Activated T-cell treated with anti-CD3 and anti-CD28 coated beads, Interleukin-2, amount 50 U/mL, for 24 hours (primary cell): ENCODE results near the gene MOV10.
A peak's percentile ranks its signal among the peaks of the same experiment; 100 is the strongest.

Experiments used
- DNase-seq: peaks from one replicate; pipeline ENCODE4 v3.0.0-alpha.2; 2020
- H3K27ac Mint-ChIP-seq: 2 replicates; pipeline ENCODE4 v1.8.0; 2020; ENCODE audit warnings: mild to moderate bottlenecking, mixed read lengths
- H3K27me3 Mint-ChIP-seq: 2 replicates; pipeline ENCODE4 v1.8.0; 2020; ENCODE audit warnings: mixed read lengths
- H3K36me3 Mint-ChIP-seq: 2 replicates; pipeline ENCODE4 v1.8.0; 2020; ENCODE audit warnings: low read depth, mixed read lengths
- H3K4me1 Mint-ChIP-seq: 2 replicates; pipeline ENCODE4 v1.8.0; 2020; ENCODE audit warnings: low read depth, mixed read lengths
- H3K4me3 Mint-ChIP-seq: 2 replicates; pipeline ENCODE4 v1.8.0; 2020; ENCODE audit warnings: mild to moderate bottlenecking, moderate library complexity, mixed read lengths
- H3K9me3 Mint-ChIP-seq: 2 replicates; pipeline ENCODE4 v1.8.0; 2020; ENCODE audit warnings: mixed read lengths

MOV10 gene

DNA sequence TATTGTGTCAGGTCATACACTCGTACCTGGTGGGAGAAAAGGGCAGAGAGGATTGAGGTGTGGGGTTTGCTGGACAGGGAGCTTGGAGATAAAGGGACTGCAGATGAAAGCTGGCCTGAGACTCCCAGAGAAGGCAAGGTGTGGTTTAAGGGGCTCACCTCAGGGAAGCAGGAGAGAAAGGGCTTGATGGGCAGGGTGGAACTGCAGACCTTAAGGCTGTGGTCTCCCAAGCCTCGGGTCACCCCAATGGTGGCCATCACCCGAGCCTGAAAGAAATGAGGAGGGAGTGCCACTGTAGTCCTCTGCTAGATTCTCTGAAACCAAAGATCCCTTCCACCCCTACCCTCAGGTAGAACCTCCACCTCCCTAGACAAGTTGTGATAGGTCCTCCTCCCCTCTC lies 36.1 kb downstream of the MOV10 start:
- Mint-ChIP-seq H3K9me3 (no peaks in the 10 kb centered on the region), H3K4me3 (no peak overlapping the region), H3K27me3 (peaks cover 34% of the 10 kb centered on the region), H3K27ac (no peak overlapping the region), H3K36me3 (no peaks in the 10 kb centered on the region), H3K4me1 (peaks cover 28% of the 10 kb centered on the region)
- DNase-seq: no peak

DNA sequence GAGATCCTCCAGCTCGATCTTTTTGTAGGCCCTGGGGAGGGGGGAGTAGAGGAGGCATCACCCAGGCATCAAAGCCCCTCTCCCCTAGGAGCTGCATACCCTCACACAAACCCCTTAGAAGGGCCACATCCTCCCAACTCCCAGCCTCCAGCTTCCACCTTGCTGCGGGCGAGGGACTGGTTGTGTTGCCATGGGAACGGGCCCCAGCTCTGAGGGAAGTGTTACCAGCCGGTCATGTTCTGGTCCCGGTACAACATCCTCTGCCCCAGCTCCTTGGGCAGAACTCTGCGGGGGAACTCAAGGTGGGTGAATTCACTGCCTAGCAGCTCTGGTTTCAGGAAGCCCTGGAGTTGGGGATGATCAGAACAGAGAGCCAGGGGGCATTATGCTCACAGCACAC lies 36.6 kb downstream of the MOV10 start:
- peaks cover 34% of the 10 kb centered on the region for H3K27me3 Mint-ChIP-seq

DNA sequence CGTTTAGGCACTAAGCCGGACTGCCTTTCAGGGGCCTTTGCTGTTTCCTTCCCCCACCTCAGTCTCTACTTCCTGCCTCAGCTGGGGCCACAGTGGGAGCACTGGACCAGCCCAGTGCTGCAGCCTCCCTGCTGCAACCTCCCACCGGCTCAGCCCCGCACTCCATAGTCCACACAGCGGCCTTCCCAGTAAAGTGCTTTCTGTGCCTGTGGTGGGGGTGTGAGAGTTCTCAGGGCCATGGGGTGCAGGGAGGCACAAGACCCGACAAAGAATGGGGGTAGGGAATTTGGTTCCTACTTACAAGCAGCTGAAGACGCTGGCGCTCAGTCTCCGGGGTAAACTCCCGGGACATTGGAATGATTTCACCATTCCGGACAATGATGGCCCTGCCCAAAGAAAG lies 37.2 kb downstream of the MOV10 start:
- peaks cover 28% of the 10 kb centered on the region for H3K4me1 Mint-ChIP-seq
- peaks cover 34% of the 10 kb centered on the region for H3K27me3 Mint-ChIP-seq
- no peak for DNase-seq
- H3K36me3 Mint-ChIP-seq: no peaks in the 10 kb centered on the region
- no peaks in the 10 kb centered on the region for H3K9me3 Mint-ChIP-seq
- no peak overlapping the region for H3K4me3 Mint-ChIP-seq
- H3K27ac Mint-ChIP-seq: no peak overlapping the region

More for the DNA sequence above, 36.6 kb downstream of the MOV10 start:
- no peak overlapping the region for H3K4me3 Mint-ChIP-seq
- H3K9me3 Mint-ChIP-seq: no peaks in the 10 kb centered on the region
- peaks cover 28% of the 10 kb centered on the region for H3K4me1 Mint-ChIP-seq
- no peak overlapping the region for H3K27ac Mint-ChIP-seq
- no peak for DNase-seq
- H3K36me3 Mint-ChIP-seq: no peaks in the 10 kb centered on the region

DNA sequence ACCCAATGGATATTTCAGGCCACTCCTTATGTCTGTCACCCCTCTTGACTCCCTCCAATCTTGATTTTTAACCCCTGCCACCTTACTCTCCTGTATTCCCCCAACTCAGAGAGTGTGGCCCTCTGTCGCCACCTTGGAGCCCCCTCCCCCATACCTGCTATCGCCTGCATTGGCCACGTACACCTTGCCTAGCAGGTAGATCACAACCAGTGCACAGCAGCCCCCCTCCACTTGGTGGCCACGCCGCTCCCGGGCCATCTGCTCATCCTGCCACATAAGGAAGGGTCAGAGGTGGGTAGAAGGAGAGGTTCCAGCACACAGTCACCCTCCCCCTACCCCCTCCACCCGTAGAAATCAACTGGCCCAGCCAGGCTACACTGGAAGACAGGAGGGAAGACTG lies 37.7 kb downstream of the MOV10 start:
- Mint-ChIP-seq H3K36me3 (no peaks in the 10 kb centered on the region), H3K4me1 (peaks cover 31% of the 10 kb centered on the region), H3K27me3 (peaks cover 34% of the 10 kb centered on the region), H3K9me3 (no peaks in the 10 kb centered on the region), H3K27ac (no peak overlapping the region), H3K4me3 (no peak overlapping the region)
- DNase-seq: no peak

- DNase-seq: no peak
- Mint-ChIP-seq H3K27ac (no peak overlapping the region), H3K27me3 (peaks cover 32% of the 10 kb centered on the region), H3K36me3 (no peaks in the 10 kb centered on the region), H3K9me3 (no peaks in the 10 kb centered on the region), H3K4me1 (peaks cover 31% of the 10 kb centered on the region), H3K4me3 (no peak overlapping the region)
Observed at GRCh38 chr1:112712701-112713128, 38.3 kb downstream of the MOV10 start.

DNA sequence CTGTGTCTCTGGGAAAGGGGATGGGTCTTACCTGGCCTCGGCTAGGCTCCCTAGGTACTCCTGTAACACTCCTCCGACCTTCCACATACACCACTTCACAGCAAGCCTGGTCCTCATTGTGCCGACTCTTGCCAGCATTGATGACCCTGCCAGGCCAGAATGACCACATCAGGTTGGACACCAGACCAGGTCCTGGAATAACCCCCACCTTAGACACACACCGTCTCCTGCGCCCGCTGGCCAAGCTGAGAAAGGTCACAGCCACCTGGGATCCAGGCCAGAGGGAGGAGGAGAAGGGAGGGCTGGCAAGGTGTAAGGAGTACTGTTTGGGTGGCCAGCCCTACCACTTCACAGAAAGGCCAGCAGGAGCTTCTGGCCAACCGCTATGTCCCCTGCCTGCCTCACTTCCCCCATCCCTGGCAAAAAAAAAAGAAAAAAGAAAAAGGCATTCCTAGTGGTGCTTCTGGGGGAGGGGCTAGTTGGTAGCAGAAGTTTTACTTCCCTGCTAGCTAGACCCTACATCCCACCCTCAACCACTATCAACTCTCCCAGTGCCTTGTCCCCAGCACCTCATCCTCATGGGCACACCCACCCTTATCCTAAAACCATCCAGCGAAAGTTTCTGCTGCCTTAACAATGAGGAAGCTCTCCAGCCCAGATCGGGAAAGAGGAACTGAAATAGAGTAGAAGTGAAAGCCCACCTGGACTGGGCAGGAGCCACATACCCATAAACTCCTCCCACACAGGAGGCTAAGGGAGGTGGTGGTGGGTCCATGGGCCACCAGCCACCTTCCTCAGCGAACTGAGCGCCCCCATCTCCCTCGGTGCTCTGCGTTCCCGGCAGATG lies 39.2 kb downstream of the MOV10 start:
- Mint-ChIP-seq H3K36me3 (no peaks in the 10 kb centered on the region), H3K4me3 (peak overlapping the region; percentile 2), H3K4me1 (peaks cover 33% of the 10 kb centered on the region), H3K27me3 (peaks cover 26% of the 10 kb centered on the region), H3K27ac (no peak overlapping the region), H3K9me3 (no peaks in the 10 kb centered on the region)
- no peak for DNase-seq

DNA sequence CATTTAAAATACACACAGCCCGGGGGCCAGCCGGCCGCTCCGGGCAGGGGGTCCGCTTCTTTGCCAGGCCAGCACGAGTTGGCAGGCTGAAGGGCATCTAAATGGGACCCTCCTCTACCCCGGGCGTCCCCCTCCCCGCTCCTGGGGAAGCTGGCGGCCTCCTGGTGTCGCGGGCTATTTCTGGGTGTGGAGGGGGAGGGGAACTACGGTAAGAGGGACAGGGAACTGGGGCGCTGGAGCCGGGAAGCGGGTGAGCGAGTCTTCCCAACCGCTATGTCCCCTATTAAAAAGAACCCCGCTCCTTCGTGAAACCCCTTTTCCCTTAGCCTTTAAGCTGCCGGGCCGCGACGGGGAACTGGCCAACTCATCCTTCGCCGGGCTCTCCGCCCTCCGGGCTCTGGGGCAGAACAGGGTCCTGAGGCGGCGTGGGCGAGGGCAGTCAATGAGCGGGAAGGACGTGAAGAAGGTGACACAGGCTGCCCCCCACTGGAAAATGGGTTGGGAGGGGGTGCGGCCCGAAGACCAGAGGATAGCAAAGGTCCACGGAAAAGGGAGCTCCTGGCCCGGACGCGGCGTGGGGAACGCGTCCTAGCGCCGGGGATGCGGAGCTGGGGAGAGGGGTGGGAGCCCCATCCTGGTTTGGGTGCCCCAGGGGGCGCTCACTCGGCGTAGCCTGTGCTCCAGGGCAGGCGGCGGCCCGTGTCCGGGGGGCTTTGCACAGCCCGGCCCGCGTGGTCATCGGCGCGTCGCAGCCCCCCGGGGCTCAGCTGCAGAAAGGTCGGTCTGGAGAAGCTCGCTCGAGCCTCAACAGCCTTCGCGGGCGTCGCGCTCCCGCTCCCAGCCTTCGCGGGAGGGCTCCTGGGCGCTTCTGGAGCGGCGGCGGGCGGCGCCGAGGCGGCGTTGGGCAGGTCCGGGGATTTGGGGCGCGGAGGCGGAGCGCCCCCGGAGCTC lies 40.1 kb downstream of the MOV10 start:
- H3K4me3 Mint-ChIP-seq: peak overlapping the region; percentile 76
- DNase-seq: no peak
- H3K27ac Mint-ChIP-seq: no peak overlapping the region
- H3K27me3 Mint-ChIP-seq: peaks cover 33% of the 10 kb centered on the region
- no peaks in the 10 kb centered on the region for H3K36me3 Mint-ChIP-seq
- H3K4me1 Mint-ChIP-seq: peaks cover 32% of the 10 kb centered on the region
- no peaks in the 10 kb centered on the region for H3K9me3 Mint-ChIP-seq

DNA sequence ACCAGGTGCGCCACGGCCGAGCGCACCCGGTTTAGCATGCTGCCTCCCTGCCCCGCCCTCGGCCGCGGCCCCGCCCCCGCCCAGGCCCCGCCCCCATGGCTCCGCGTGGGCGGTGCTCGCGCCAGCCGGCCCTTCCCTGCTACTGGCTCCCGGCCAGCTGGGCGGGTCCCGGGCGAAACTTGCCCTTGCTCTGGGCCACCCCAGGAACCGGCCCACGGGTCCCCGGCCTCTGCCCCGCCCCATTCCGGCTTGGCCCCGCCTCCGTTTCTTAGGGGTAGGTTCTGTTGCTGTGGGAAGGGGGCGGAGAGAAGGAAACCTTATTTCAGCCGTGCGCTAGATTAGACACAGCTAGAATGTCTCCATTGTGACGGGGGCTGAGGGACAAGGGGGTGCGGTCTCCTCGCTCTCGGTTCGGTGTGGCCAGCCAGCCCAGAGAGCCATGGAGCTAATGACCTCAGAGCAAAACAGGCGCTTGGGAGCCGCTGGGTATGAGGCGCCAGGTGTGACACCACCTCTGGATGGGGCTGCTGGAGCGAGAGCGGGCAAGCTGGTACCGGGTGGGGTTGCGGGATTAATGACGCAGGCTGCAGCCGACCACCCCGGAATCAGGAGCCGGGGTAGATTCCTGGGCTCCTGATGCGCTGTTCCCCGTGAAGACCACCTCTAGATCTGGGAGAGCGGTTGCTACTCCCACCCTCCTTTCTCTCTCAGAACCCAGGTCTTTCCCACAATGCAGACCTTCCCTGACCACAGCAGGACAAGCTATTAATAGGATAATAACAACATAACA lies 41.0 kb downstream of the MOV10 start, which contains the start of gene PPM1J:
Gene PPM1J (minus strand): TSS at position 69 of the 790 bp plus-strand sequence. CDS start 31 bp downstream, at position 38.
- no peaks in the 10 kb centered on the region for H3K9me3 Mint-ChIP-seq
- H3K27me3 Mint-ChIP-seq: peaks cover 39% of the 10 kb centered on the region
- H3K36me3 Mint-ChIP-seq: no peaks in the 10 kb centered on the region
- H3K27ac Mint-ChIP-seq: peak within 1 kb of the TSS; percentile 47
- peaks cover 25% of the 10 kb centered on the region for H3K4me1 Mint-ChIP-seq
- peak; percentile 99 for DNase-seq
- peak within 1 kb of the TSS; percentile 79 for H3K4me3 Mint-ChIP-seq

DNA sequence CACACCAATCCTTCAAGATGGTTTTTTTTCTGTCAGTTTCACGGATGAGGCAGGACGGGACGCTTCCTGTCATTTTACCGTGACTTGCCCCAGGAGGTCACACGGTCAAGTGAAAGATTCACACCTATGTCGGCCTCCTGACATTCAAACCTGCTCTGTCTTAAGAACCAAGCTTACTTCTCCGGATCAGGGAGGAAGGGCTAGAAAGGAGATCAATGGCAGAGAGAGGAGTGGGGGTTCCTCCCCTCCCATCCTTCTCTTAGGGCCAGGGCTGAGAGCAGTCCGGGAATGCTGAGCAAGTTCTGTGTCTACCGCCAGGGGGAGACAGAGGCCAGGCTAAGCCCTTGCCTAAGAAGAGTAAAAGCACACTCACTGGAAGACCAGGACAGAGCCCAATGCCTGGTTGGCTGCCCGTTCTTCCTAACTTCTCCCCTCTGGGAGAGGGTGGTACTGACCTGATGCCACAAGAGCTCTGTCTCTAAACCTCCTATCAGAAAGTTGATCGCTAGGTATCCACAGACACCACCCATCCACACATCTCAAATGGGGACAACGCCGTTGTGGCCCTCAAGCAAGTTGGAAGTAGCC lies 41.8 kb downstream of the MOV10 start:
- peak; percentile 85 for DNase-seq
- Mint-ChIP-seq H3K36me3 (no peaks in the 10 kb centered on the region), H3K4me3 (peak overlapping the region; percentile 79), H3K27ac (peak overlapping the region; percentile 47), H3K9me3 (no peaks in the 10 kb centered on the region), H3K27me3 (peaks cover 39% of the 10 kb centered on the region), H3K4me1 (peaks cover 25% of the 10 kb centered on the region)

GRCh38 chr1:112717263-112717873 lies 42.9 kb downstream of the MOV10 start:
- no peaks in the 10 kb centered on the region for H3K9me3 Mint-ChIP-seq
- no peak overlapping the region for H3K27ac Mint-ChIP-seq
- peaks cover 25% of the 10 kb centered on the region for H3K4me1 Mint-ChIP-seq
- no peaks in the 10 kb centered on the region for H3K36me3 Mint-ChIP-seq
- peaks cover 43% of the 10 kb centered on the region for H3K27me3 Mint-ChIP-seq
- no peak for DNase-seq
- no peak overlapping the region for H3K4me3 Mint-ChIP-seq

DNA sequence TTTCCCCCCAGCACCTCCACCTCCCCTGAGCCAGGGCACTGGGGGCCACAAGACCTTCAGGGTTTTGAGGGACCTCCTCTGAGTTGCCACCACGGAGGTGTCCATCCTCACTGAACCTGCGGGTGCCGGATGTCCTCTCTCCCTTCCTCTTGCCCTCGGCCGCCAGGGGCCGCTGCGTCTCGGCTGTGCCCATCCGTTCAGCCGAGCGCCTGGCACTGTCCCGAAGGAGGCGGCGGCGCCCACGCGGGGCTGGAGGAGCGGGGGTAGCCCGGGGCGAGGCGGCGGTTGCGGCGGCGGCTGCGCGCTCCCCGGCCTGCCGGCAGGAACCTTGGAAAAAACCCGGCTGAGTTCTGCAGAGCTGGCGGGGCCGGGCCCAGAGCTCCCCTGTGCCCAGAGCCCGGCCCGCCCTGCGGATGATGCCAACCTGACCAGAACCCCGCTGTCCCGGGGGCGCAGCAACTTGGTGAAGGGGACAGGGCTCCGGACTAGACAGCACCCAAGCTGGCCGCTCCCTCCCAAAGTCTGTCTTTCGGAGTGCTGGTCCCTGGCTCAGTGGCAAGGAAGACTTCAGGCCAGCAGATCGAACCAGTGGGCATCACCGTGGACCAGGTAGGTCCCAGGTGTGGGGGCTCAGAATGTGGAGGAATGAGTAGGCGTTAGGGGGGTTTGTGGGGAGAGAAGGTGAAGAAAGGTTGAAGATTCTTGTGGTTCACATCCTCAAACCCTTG lies 44.4 kb downstream of the MOV10 start:
- H3K4me3 Mint-ChIP-seq: no peak overlapping the region
- no peaks in the 10 kb centered on the region for H3K9me3 Mint-ChIP-seq
- H3K36me3 Mint-ChIP-seq: no peaks in the 10 kb centered on the region
- no peak overlapping the region for H3K27ac Mint-ChIP-seq
- H3K27me3 Mint-ChIP-seq: peaks cover 36% of the 10 kb centered on the region
- DNase-seq: peak; percentile 83
- H3K4me1 Mint-ChIP-seq: peaks cover 36% of the 10 kb centered on the region

DNA sequence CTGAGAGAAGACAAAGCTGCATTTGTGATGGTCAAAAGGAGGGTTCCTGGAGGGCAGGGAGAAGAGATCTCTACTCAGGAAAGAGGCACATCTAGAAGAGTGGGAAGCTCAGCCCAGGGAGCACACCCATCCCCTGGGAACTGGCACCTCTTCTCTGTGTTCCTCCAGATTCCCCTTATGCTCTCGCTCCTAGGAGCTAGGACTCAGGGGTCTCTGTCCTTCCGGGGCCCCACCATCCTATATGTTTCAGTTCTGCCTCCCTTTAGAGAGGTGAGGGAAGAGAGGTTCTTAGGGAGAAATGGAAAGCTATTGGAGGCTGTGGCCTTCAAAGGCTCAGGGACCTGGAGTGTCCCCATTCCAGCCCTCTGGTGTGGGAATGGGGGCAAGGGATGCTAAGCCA lies 45.2 kb downstream of the MOV10 start:
- no peak for DNase-seq
- Mint-ChIP-seq H3K27ac (no peak overlapping the region), H3K27me3 (peaks cover 29% of the 10 kb centered on the region), H3K9me3 (no peaks in the 10 kb centered on the region), H3K4me1 (peaks cover 34% of the 10 kb centered on the region), H3K36me3 (no peaks in the 10 kb centered on the region), H3K4me3 (no peak overlapping the region)

GRCh38 chr1:112720800-112721199 lies 46.3 kb downstream of the MOV10 start:
- no peak for DNase-seq
- H3K27ac Mint-ChIP-seq: no peak overlapping the region
- H3K4me3 Mint-ChIP-seq: no peak overlapping the region
- H3K4me1 Mint-ChIP-seq: peaks cover 29% of the 10 kb centered on the region
- H3K9me3 Mint-ChIP-seq: no peaks in the 10 kb centered on the region
- H3K27me3 Mint-ChIP-seq: peaks cover 29% of the 10 kb centered on the region
- no peaks in the 10 kb centered on the region for H3K36me3 Mint-ChIP-seq
